Karpas-422 (cell line): Measurements from ENCODE around the gene L1CAM. TPM values are rescaled to one million over a fixed set of nuclear protein-coding genes. Genes with fewer than 3 reads are reported as not detected.

Experiments used
- DNase-seq: peaks from one replicate; pipeline ENCODE4 v3.0.0-alpha.2; 2015
- H2AFZ ChIP-seq: fragments of 200-600 bp; sonication (generic); 2 replicates; pipeline ENCODE4 v1.6.1; 2014; ENCODE audit warnings: antibody characterized with exemption, low read length, mixed read lengths
- H3K27ac ChIP-seq: fragments of 200-600 bp; sonication (generic); 2 replicates; pipeline ENCODE4 v1.5.1; 2014; ENCODE audit warnings: mild to moderate bottlenecking, low read length, moderate library complexity
- H3K27me3 ChIP-seq: fragments of 200-600 bp; sonication (generic); 2 replicates; pipeline ENCODE4 v1.6.1; 2014; ENCODE audit warnings: low read length, mixed read lengths
- H3K36me3 ChIP-seq: fragments of 200-600 bp; sonication (generic); 2 replicates; pipeline ENCODE4 v1.6.1; 2014; ENCODE audit warnings: low read length, mixed read lengths; ENCODE audit not compliant: insufficient read depth
- H3K4me1 ChIP-seq: fragments of 200-600 bp; sonication (generic); 2 replicates; pipeline ENCODE4 v1.6.1; 2014; ENCODE audit warnings: mild to moderate bottlenecking, low read length, mixed read lengths
- H3K4me2 ChIP-seq: fragments of 200-600 bp; sonication (generic); 2 replicates; pipeline ENCODE4 v1.6.1; 2014; ENCODE audit warnings: low read length, low read depth, mild to moderate bottlenecking; ENCODE audit not compliant: poor library complexity, severe bottlenecking
- H3K4me3 ChIP-seq: fragments of 200-600 bp; sonication (generic); 2 replicates; pipeline ENCODE4 v1.5.1; 2014; ENCODE audit warnings: mild to moderate bottlenecking, antibody characterized with exemption, low read length, mixed read lengths
- H3K79me2 ChIP-seq: fragments of 200-600 bp; sonication (generic); 2 replicates; pipeline ENCODE4 v1.6.1; 2014; ENCODE audit warnings: mild to moderate bottlenecking, low read length, mixed read lengths
- H3K9ac ChIP-seq: fragments of 200-600 bp; sonication (generic); 2 replicates; pipeline ENCODE4 v1.6.0; 2014; ENCODE audit warnings: low read length
- H3K9me2 ChIP-seq: fragments of 200-600 bp; sonication (generic), shearing (Covaris generic); replicated peaks from 2 replicates; pipeline ENCODE4 v1.6.0; 2014; ENCODE audit warnings: mild to moderate bottlenecking, low read length, moderate library complexity; ENCODE audit not compliant: insufficient read depth
- H3K9me3 ChIP-seq: fragments of 300-700, 200-600 bp; sonication (generic); 2 replicates; pipeline ENCODE4 v1.6.1; 2014; ENCODE audit warnings: low read length, mixed read lengths
- H4K20me1 ChIP-seq: fragments of 200-600 bp; sonication (generic); 2 replicates; pipeline ENCODE4 v1.6.1; 2014; ENCODE audit warnings: mild to moderate bottlenecking, antibody characterized with exemption, low read length, low read depth; ENCODE audit not compliant: insufficient read depth
- total RNA-seq: library from RNA; depleted of rRNA; stranded (reverse); fragments of >200 nt; shearing (Covaris generic); gene quantifications from 2 replicates; pipeline ENCODE4 v1.2.3, GENCODE V29; 2014; ENCODE audit warnings: low replicate concordance; rRNA removed

The L1CAM gene
- not detected in 2 replicates for total RNA-seq

- Histone ChIP-seq H3K9me3 (no peaks in the 10 kb centered on the region), H3K9ac (no peak within 1 kb of the TSS), H3K9me2 (no peaks in the 10 kb centered on the region), H3K4me2 (no peak within 1 kb of the TSS), H3K4me1 (no peaks in the 10 kb centered on the region), H3K27ac (no peak within 1 kb of the TSS), H3K27me3 (no peaks in the 10 kb centered on the region), H3K36me3 (no peaks in the 10 kb centered on the region), H2AFZ (no peak within 1 kb of the TSS), H3K4me3 (no peak within 1 kb of the TSS), H3K79me2 (no peaks in the 10 kb centered on the region), H4K20me1 (no peaks in the 10 kb centered on the region)
- DNase-seq = no peak
Observed at GRCh38 chrX:153885968-153886903, at the start of gene L1CAM. L1CAM (minus strand) TSS chrX:153886173; CDS start chrX:153875836, 10,337 bp downstream.

GRCh38 chrX:153935326-153935851 is 49.4 kb upstream of the L1CAM start:
- Histone ChIP-seq H2AFZ (peak overlapping the region; percentile 67; the same call in 1 of the 2 replicates), H3K4me1 (peaks cover 16% of the 10 kb centered on the region), H3K9ac (peak overlapping the region; percentile 72), H3K27me3 (no peaks in the 10 kb centered on the region), H3K27ac (no peak overlapping the region), H3K79me2 (peaks cover 20% of the 10 kb centered on the region), H4K20me1 (no peaks in the 10 kb centered on the region), H3K36me3 (0 out of 2 replicates have a peak, but pooled peaks cover 4% of the 10 kb centered on the region), H3K4me2 (peak overlapping the region; percentile 82), H3K9me3 (no peaks in the 10 kb centered on the region), H3K9me2 (no peaks in the 10 kb centered on the region), H3K4me3 (peak overlapping the region; percentile 75)
- DNase-seq = no peak

- no peaks in the 10 kb centered on the region for H3K9me2 ChIP-seq
- peak within 1 kb of the TSS; percentile 82 for H3K4me2 ChIP-seq
- H2AFZ ChIP-seq = peak within 1 kb of the TSS; percentile 67; the same call in 1 of the 2 replicates
- H3K36me3 ChIP-seq = 0 out of 2 replicates have a peak, but pooled peaks cover 4% of the 10 kb centered on the region
- H3K9ac ChIP-seq = peak within 1 kb of the TSS; percentile 93
- peak within 1 kb of the TSS; percentile 89 for H3K4me3 ChIP-seq
- no peaks in the 10 kb centered on the region for H3K9me3 ChIP-seq
- H3K27me3 ChIP-seq = no peaks in the 10 kb centered on the region
- peaks cover 18% of the 10 kb centered on the region for H3K4me1 ChIP-seq
- peak; percentile 89 for DNase-seq
- H4K20me1 ChIP-seq = no peaks in the 10 kb centered on the region
- H3K27ac ChIP-seq = peak within 1 kb of the TSS; percentile 66
- peaks cover 20% of the 10 kb centered on the region for H3K79me2 ChIP-seq
Observed at GRCh38 chrX:153934762-153935325, 48.9 kb upstream of the L1CAM start, which contains the start of gene NAA10. NAA10 (minus strand) TSS chrX:153935037; CDS start chrX:153934904, 133 bp downstream.

GRCh38 chrX:153934148-153934761 is 48.3 kb upstream of the L1CAM start:
- peak overlapping the region; percentile 56 for H3K4me2 ChIP-seq
- peak overlapping the region; percentile 93 for H3K9ac ChIP-seq
- peaks cover 20% of the 10 kb centered on the region for H3K79me2 ChIP-seq
- H3K36me3 ChIP-seq = 0 out of 2 replicates have a peak, but pooled peaks cover 4% of the 10 kb centered on the region
- no peaks in the 10 kb centered on the region for H3K27me3 ChIP-seq
- H3K9me2 ChIP-seq = no peaks in the 10 kb centered on the region
- DNase-seq = no peak
- peak overlapping the region; percentile 66 for H3K27ac ChIP-seq
- no peaks in the 10 kb centered on the region for H3K9me3 ChIP-seq
- H3K4me1 ChIP-seq = peaks cover 24% of the 10 kb centered on the region
- no peaks in the 10 kb centered on the region for H4K20me1 ChIP-seq
- H2AFZ ChIP-seq = no peak overlapping the region
- H3K4me3 ChIP-seq = peak overlapping the region; percentile 89

GRCh38 chrX:153933748-153934147 is 47.8 kb upstream of the L1CAM start:
- peak overlapping the region; percentile 66 for H3K27ac ChIP-seq

GRCh38 chrX:153932220-153932915 is 46.4 kb upstream of the L1CAM start:
- H4K20me1 ChIP-seq = no peaks in the 10 kb centered on the region
- no peak overlapping the region for H2AFZ ChIP-seq
- no peaks in the 10 kb centered on the region for H3K9me2 ChIP-seq
- H3K4me1 ChIP-seq = peaks cover 34% of the 10 kb centered on the region
- no peak for DNase-seq
- no peak overlapping the region for H3K4me3 ChIP-seq
- no peaks in the 10 kb centered on the region for H3K9me3 ChIP-seq
- H3K36me3 ChIP-seq = 0 out of 2 replicates have a peak, but pooled peaks cover 4% of the 10 kb centered on the region
- no peak overlapping the region for H3K27ac ChIP-seq
- H3K27me3 ChIP-seq = no peaks in the 10 kb centered on the region
- no peak overlapping the region for H3K4me2 ChIP-seq
- H3K79me2 ChIP-seq = peaks cover 20% of the 10 kb centered on the region
- no peak overlapping the region for H3K9ac ChIP-seq

More at GRCh38 chrX:153933748-153934147, 47.8 kb upstream of the L1CAM start:
- Histone ChIP-seq H3K9me2 (no peaks in the 10 kb centered on the region), H3K27me3 (no peaks in the 10 kb centered on the region), H3K79me2 (peaks cover 20% of the 10 kb centered on the region), H3K9ac (peak overlapping the region; percentile 93), H4K20me1 (no peaks in the 10 kb centered on the region), H2AFZ (no peak overlapping the region), H3K36me3 (0 out of 2 replicates have a peak, but pooled peaks cover 4% of the 10 kb centered on the region), H3K4me2 (peak overlapping the region; percentile 56), H3K4me3 (peak overlapping the region; percentile 89), H3K4me1 (peaks cover 29% of the 10 kb centered on the region), H3K9me3 (no peaks in the 10 kb centered on the region)
- DNase-seq = no peak

- Histone ChIP-seq H3K4me3 (no peak overlapping the region), H3K36me3 (0 out of 2 replicates have a peak, but pooled peaks cover 4% of the 10 kb centered on the region), H3K79me2 (peaks cover 20% of the 10 kb centered on the region), H3K27me3 (no peaks in the 10 kb centered on the region), H2AFZ (no peak overlapping the region), H3K27ac (no peak overlapping the region), H4K20me1 (no peaks in the 10 kb centered on the region), H3K9ac (no peak overlapping the region), H3K9me2 (no peaks in the 10 kb centered on the region), H3K4me1 (peaks cover 40% of the 10 kb centered on the region), H3K9me3 (no peaks in the 10 kb centered on the region), H3K4me2 (no peak overlapping the region)
- no peak for DNase-seq
Observed at GRCh38 chrX:153931748-153932147, 45.8 kb upstream of the L1CAM start.
